A549 (cell line): ENCODE measurements around the gene SPATA31E1. TPM values are rescaled to one million over a fixed set of nuclear protein-coding genes. Genes with fewer than 3 reads are reported as not detected.

ENCODE experiments used
- ATAC-seq, 2 experiments: fragments of 200-7000 bp in 1 of 2; fragments of >200 bp in 1 of 2; cut with Nextera tagmentation in 1 of 2; cut with Tn5 transposase in 1 of 2; 3 replicates each; pipeline versions ENCODE4 v1.8.0 to v1.9.1; 2018 to 2020; ENCODE audit warnings: mild to moderate bottlenecking in 1 of 2, moderate library complexity in 1 of 2
- CTCF ChIA-PET: fragments of 300-600 bp; sonication (Branson Sonifier 250); formaldehyde crosslinking; extraction: SDS; loops from one replicate; lab custom pipeline; 2021; ENCODE audit warnings: antibody characterized with exemption, inconsistent platforms; lab: Yijun Ruan, JAX
- POLR2A ChIA-PET: fragments of 350-600 bp; formaldehyde crosslinking; extraction: SDS; loops from one replicate; lab custom pipeline; 2021; ENCODE audit warnings: antibody characterized with exemption, inconsistent platforms; lab: Yijun Ruan, JAX
- DNase-seq, 2 experiments: peaks; one replicate each; pipeline versions ENCODE4 v3.0.0 to v3.0.0-alpha.2; 2011 to 2016; ENCODE audit warnings: low read depth in 1 of 2, low spot score in 1 of 2
- FAIRE-seq: peaks from 2 replicates; lab custom pipeline; 2011; peaks lifted over from hg19 to GRCh38; lab: Jason Lieb, UNC
- H3K27ac ChIP-seq, 2 experiments: fragments of >200 bp; sonication (Bioruptor Twin); formaldehyde crosslinking; 3 replicates each; pipeline ENCODE4 v1.5.1; 2016 to 2017
- H3K4me1 ChIP-seq: fragments of >200 bp; sonication (Bioruptor Twin); formaldehyde crosslinking; 3 replicates; pipeline ENCODE4 v1.6.1; 2016
- H3K4me2 ChIP-seq: fragments of >200 bp; sonication (Bioruptor Twin); formaldehyde crosslinking; 3 replicates; pipeline ENCODE4 v1.6.1; 2016
- H3K4me3 ChIP-seq: fragments of >200 bp; sonication (Bioruptor Twin); formaldehyde crosslinking; 3 replicates; pipeline ENCODE4 v1.5.1; 2016
- H3K9me3 ChIP-seq: fragments of >200 bp; sonication (Bioruptor Twin); formaldehyde crosslinking; 3 replicates; pipeline ENCODE4 v1.6.1; 2016
- CBX2 ChIP-seq: fragments of 200-600 bp; sonication (generic); IDR thresholded peaks from 2 replicates; pipeline ENCODE4 v1.6.1; 2016; ENCODE audit warnings: low read depth, mild to moderate bottlenecking, borderline replicate concordance
- CHD2 ChIP-seq: fragments of 150-350 bp; IDR thresholded peaks from 2 replicates; pipeline ENCODE4 v1.6.1; 2014; ENCODE audit warnings: low read length; ENCODE audit not compliant: partially characterized antibody
- CHD4 ChIP-seq: fragments of 200-600 bp; sonication (generic); IDR thresholded peaks from 2 replicates; pipeline ENCODE4 v1.6.1; 2016; ENCODE audit warnings: antibody characterized with exemption, mild to moderate bottlenecking, borderline replicate concordance
- EP300 ChIP-seq, 2 experiments: fragments of >200 bp; sonication (Bioruptor Twin); formaldehyde crosslinking; IDR thresholded peaks; 2 replicates in 1 of 2; 3 replicates in 1 of 2; pipeline ENCODE4 v1.6.1; 2016 to 2017
- FOSB ChIP-seq: fragments of 250-450 bp; sonication (Bioruptor Pico); IDR thresholded peaks from 2 replicates; pipeline ENCODE4 v1.5.0; 2020; ENCODE audit warnings: mild to moderate bottlenecking, moderate library complexity
- GATA3 ChIP-seq: IDR thresholded peaks from 2 replicates; pipeline ENCODE4 v1.6.1; 2012; ENCODE audit warnings: borderline replicate concordance
- HEYL ChIP-seq: fragments of 250-450 bp; sonication (Bioruptor Pico); IDR thresholded peaks from 2 replicates; pipeline ENCODE4 v1.8.0; 2021; ENCODE audit warnings: mild to moderate bottlenecking, moderate library complexity
- HOXB13 ChIP-seq: fragments of 250-450 bp; sonication (Bioruptor Pico); IDR thresholded peaks from 2 replicates; pipeline ENCODE4 v1.5.0; 2020; ENCODE audit warnings: low read depth, mild to moderate bottlenecking, moderate library complexity
- HOXB5 ChIP-seq: fragments of 250-450 bp; sonication (Bioruptor Pico); IDR thresholded peaks from 2 replicates; pipeline ENCODE4 v1.5.0; 2020; ENCODE audit warnings: mild to moderate bottlenecking, moderate library complexity
- JUN ChIP-seq, 2 experiments: fragments of >200 bp; sonication (Bioruptor Twin); formaldehyde crosslinking; IDR thresholded peaks; 2 replicates in 1 of 2; 3 replicates in 1 of 2; pipeline ENCODE4 v1.6.1; 2016 to 2017
- JUNB ChIP-seq: fragments of >200 bp; sonication (Bioruptor Twin); formaldehyde crosslinking; IDR thresholded peaks from 2 replicates; pipeline ENCODE4 v1.6.1; 2016
- KDM1A ChIP-seq: fragments of 200-600 bp; sonication (generic); IDR thresholded peaks from 2 replicates; pipeline ENCODE4 v1.6.1; 2016; ENCODE audit warnings: low read depth, mild to moderate bottlenecking
- KDM5A ChIP-seq: fragments of 200-600 bp; sonication (generic); IDR thresholded peaks from 2 replicates; pipeline ENCODE4 v1.6.1; 2016; ENCODE audit warnings: antibody characterized with exemption, mild to moderate bottlenecking
- NFE2L2 ChIP-seq: fragments of 150-350 bp; conservative IDR thresholded peaks from 2 replicates; pipeline ENCODE4 v1.6.1; 2014; ENCODE audit warnings: low read length
- RNF2 ChIP-seq: fragments of 200-600 bp; sonication (generic); IDR thresholded peaks from 2 replicates; pipeline ENCODE4 v1.6.1; 2016; ENCODE audit warnings: low read depth, mild to moderate bottlenecking, antibody characterized with exemption, moderate library complexity, borderline replicate concordance
- SREBF2 ChIP-seq: fragments of 450-650 bp; IDR thresholded peaks from 2 replicates; pipeline ENCODE4 v1.6.1; 2014; ENCODE audit warnings: mild to moderate bottlenecking, moderate library complexity
- ZNF302 ChIP-seq: fragments of 250-450 bp; sonication (Bioruptor Pico); IDR thresholded peaks from 2 replicates; pipeline ENCODE4 v1.9.0; 2021; ENCODE audit warnings: inconsistent platforms, mild to moderate bottlenecking, moderate library complexity
- ZSCAN20 ChIP-seq: fragments of 250-450 bp; sonication (Bioruptor Pico); IDR thresholded peaks from 2 replicates; pipeline ENCODE4 v1.8.0; 2022; ENCODE audit warnings: mild to moderate bottlenecking, moderate library complexity
- WGBS: methylation state at CpG from one replicate; pipeline ENCODE4 v1.1.6; 2017; ENCODE audit errors: missing lambda C conversion rate; 5-methylcytosine and 5-hydroxymethylcytosine counted together
- polyA plus RNA-seq, 4 experiments: library from polyadenylated mRNA; depleted of rRNA in 3 of 4; stranded (reverse); fragments of >200 nt; fragmentation: RNase III in 1 of 4; extraction: RNeasy Plus Mini Kit Qiagen cat#74134 plus additional on column Dnase treatment in 1 of 4; gene quantifications; 2 replicates in 3 of 4; 3 replicates in 1 of 4; pipeline ENCODE4 v1.2.3, GENCODE V29; 2011 to 2017
- TF ChIP-seq, protein P1 (sequence below): fragments of 250-450 bp; sonication (Bioruptor Pico); IDR thresholded peaks from 2 replicates; pipeline ENCODE4 v1.5.0; 2020; ENCODE audit warnings: low read depth, mild to moderate bottlenecking, moderate library complexity
- TF ChIP-seq, protein P2 (sequence below): IDR thresholded peaks from 2 replicates; pipeline ENCODE4 v1.6.1; 2012; ENCODE audit warnings: low read depth, borderline replicate concordance
- TF ChIP-seq, protein P3 (sequence below): fragments of 150-350 bp; IDR thresholded peaks from 2 replicates; pipeline ENCODE4 v1.6.1; 2014; ENCODE audit warnings: low read depth, mild to moderate bottlenecking, low read length
- TF ChIP-seq, protein P4 (sequence below): fragments of 200-600 bp; sonication (generic); IDR thresholded peaks from 2 replicates; pipeline ENCODE4 v1.6.1; 2016; ENCODE audit warnings: antibody characterized with exemption, mild to moderate bottlenecking, moderate library complexity

SPATA31E1 gene
- polyA plus RNA-seq, 2 of the 4 experiments (the other 2 are of a cell fraction) = not detected

DNA sequence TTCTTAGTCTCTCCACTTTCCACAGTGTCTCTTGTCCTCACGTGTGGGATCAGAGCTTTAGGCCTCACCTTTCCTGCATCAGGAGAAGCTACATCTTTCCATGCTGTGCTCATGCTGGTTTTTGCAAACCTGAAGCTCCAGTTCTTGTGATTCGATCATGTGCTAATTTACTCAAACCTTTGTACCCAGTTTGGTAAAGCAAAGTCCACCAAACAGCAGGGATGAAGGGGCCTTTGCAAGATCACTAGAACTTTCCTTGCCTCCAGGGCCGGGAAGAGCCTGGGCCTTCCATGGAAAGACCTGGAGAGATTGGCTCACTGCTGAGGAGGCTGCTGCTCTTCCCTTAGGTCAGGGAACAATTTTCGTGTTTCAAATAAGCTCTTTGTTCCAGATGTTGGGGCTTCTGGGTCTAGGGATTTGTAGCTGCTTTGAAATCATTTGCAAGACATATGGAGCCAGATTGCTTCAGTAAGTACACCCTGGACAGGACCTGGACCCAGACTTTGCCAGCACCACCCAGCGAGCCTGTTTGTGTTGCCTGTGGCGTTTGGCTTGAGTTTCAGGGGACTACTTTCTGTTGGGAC, 18.7 kb upstream of the SPATA31E1 start:
- H3K27ac ChIP-seq = peak overlapping the region; percentile 57 to 77
- no peak overlapping the region for H3K4me3 ChIP-seq
- H3K4me1 ChIP-seq = peaks cover 39% of the 10 kb centered on the region
- ChIA-PET CTCF (no interaction called here), POLR2A (no interaction called here)
- FAIRE-seq = no peak
- WGBS = 91% methylated on average over 6 of the region's 6 CpGs
- ATAC-seq = no peak
- no peak for DNase-seq
- 0 out of 3 replicates have a peak overlapping the region, but pooled peaks have one; percentile 12 for H3K4me2 ChIP-seq
- peaks cover 15% of the 10 kb centered on the region; the same call in 2 of the 3 replicates for H3K9me3 ChIP-seq
- TF ChIP-seq EP300 (IDR thresholded peaks at IDR 0.05) = no peak
- TF ChIP-seq HOXB13 (CRISPR knock-in tag) = no peak
- no peak for TF ChIP-seq FOSB
- TF ChIP-seq NFE2L2 = no peak
- no peak for TF ChIP-seq HOXB5 (CRISPR knock-in tag)
- TF ChIP-seq CHD4 = no peak
- TF ChIP-seq GATA3 = no peak
- no peak for TF ChIP-seq HEYL (CRISPR knock-in tag)
- TF ChIP-seq, protein P1, sequence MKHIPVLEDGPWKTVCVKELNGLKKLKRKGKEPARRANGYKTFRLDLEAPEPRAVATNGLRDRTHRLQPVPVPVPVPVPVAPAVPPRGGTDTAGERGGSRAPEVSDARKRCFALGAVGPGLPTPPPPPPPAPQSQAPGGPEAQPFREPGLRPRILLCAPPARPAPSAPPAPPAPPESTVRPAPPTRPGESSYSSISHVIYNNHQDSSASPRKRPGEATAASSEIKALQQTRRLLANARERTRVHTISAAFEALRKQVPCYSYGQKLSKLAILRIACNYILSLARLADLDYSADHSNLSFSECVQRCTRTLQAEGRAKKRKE (CRISPR knock-in tag) = no peak
- TF ChIP-seq RNF2 = no peak
- TF ChIP-seq ZSCAN20 (CRISPR knock-in tag) = no peak
- no peak for TF ChIP-seq ZNF302
- TF ChIP-seq, protein P2, sequence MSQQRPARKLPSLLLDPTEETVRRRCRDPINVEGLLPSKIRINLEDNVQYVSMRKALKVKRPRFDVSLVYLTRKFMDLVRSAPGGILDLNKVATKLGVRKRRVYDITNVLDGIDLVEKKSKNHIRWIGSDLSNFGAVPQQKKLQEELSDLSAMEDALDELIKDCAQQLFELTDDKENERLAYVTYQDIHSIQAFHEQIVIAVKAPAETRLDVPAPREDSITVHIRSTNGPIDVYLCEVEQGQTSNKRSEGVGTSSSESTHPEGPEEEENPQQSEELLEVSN = no peak
- no peak for TF ChIP-seq CBX2
- TF ChIP-seq JUNB = no peak
- no peak for TF ChIP-seq SREBF2
- no peak for TF ChIP-seq KDM5A
- TF ChIP-seq, protein P3, sequence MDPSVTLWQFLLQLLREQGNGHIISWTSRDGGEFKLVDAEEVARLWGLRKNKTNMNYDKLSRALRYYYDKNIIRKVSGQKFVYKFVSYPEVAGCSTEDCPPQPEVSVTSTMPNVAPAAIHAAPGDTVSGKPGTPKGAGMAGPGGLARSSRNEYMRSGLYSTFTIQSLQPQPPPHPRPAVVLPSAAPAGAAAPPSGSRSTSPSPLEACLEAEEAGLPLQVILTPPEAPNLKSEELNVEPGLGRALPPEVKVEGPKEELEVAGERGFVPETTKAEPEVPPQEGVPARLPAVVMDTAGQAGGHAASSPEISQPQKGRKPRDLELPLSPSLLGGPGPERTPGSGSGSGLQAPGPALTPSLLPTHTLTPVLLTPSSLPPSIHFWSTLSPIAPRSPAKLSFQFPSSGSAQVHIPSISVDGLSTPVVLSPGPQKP = no peak

DNA sequence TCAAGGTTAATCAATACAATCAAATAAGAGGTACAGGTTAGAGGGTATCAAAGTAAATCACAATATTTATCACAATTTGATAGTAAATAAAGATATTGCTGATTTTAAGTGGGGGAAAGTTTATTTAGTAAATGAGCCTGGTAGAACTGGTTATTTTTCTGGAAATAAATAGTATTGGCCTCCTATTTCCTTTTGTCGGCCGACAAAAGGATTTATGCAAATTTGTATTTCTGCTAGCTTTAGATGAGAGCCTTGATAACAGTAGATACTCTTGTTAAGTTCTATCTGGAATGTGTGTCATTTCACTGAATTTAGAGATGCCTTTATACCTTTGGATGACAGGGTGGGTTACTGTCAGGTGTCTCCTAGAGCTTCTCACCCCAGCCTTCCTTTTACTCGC, 17.8 kb upstream of the SPATA31E1 start:
- WGBS = 90% methylated on average over 3 of the region's 3 CpGs
- peak overlapping the region; percentile 82 for H3K4me2 ChIP-seq
- no peak overlapping the region for H3K4me3 ChIP-seq
- TF ChIP-seq, protein P4, sequence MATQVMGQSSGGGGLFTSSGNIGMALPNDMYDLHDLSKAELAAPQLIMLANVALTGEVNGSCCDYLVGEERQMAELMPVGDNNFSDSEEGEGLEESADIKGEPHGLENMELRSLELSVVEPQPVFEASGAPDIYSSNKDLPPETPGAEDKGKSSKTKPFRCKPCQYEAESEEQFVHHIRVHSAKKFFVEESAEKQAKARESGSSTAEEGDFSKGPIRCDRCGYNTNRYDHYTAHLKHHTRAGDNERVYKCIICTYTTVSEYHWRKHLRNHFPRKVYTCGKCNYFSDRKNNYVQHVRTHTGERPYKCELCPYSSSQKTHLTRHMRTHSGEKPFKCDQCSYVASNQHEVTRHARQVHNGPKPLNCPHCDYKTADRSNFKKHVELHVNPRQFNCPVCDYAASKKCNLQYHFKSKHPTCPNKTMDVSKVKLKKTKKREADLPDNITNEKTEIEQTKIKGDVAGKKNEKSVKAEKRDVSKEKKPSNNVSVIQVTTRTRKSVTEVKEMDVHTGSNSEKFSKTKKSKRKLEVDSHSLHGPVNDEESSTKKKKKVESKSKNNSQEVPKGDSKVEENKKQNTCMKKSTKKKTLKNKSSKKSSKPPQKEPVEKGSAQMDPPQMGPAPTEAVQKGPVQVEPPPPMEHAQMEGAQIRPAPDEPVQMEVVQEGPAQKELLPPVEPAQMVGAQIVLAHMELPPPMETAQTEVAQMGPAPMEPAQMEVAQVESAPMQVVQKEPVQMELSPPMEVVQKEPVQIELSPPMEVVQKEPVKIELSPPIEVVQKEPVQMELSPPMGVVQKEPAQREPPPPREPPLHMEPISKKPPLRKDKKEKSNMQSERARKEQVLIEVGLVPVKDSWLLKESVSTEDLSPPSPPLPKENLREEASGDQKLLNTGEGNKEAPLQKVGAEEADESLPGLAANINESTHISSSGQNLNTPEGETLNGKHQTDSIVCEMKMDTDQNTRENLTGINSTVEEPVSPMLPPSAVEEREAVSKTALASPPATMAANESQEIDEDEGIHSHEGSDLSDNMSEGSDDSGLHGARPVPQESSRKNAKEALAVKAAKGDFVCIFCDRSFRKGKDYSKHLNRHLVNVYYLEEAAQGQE = no peak
- TF ChIP-seq, protein P1 (CRISPR knock-in tag) = no peak
- TF ChIP-seq HEYL (CRISPR knock-in tag) (no peak), KDM1A (no peak), CHD2 (no peak), JUN (IDR thresholded peaks at IDR 0.05) (no peak)
- H3K9me3 ChIP-seq = peaks cover 15% of the 10 kb centered on the region; the same call in 2 of the 3 replicates
- DNase-seq (no peak), FAIRE-seq (no peak), ATAC-seq (no peak)
- peaks cover 42% of the 10 kb centered on the region for H3K4me1 ChIP-seq
- ChIA-PET POLR2A (no interaction called here), CTCF (interaction anchor here (3.4 kb wide), 1 partner anchor 10 kb away, joined by 11 read pairs; no protein-coding TSS in a partner anchor)
- H3K27ac ChIP-seq = peak overlapping the region; percentile 85 to 89
